Dermis microvascular lymphatic vessel endothelial cell (primary cell): Measurements from ENCODE around the gene RFX4. TPM values are rescaled to one million over a fixed set of nuclear protein-coding genes. Genes with fewer than 3 reads are reported as not detected.

Experiments used
- DNase-seq, 2 donors: peaks; one replicate each; pipeline versions ENCODE4 v3.0.0 to v3.0.0-alpha.2; 2010; ENCODE audit warnings: low read depth in 2 of 2
- total RNA-seq: library from RNA; depleted of rRNA; stranded (reverse); fragments of >200 nt; gene quantifications from 2 replicates; pipeline ENCODE4 v1.2.1, GENCODE V29; 2014

Gene RFX4
- total RNA-seq, 1 donor from 2014 or later, result not detected

- peak in 1 of 2 donors; percentile 6 for DNase-seq
Measured at GRCh38 chr12:106760184-106760531, 177.4 kb downstream of the RFX4 start.

- DNase-seq, result no peak
Measured at GRCh38 chr12:106764220-106764619, 181.4 kb downstream of the RFX4 start.

GRCh38 chr12:106764738-106765137, 181.9 kb downstream of the RFX4 start:
- peak in 1 of 2 donors; percentile 8 for DNase-seq

- peak; percentile 6 to 72 for DNase-seq
Measured at GRCh38 chr12:106766393-106766826, 183.6 kb downstream of the RFX4 start.

- DNase-seq, result no peak
Measured at GRCh38 chr12:106767206-106767605, 184.4 kb downstream of the RFX4 start.

GRCh38 chr12:106767954-106768822, 185.4 kb downstream of the RFX4 start:
- no peak for DNase-seq

- DNase-seq, result no peak
Measured at GRCh38 chr12:106769078-106769477, 186.3 kb downstream of the RFX4 start.

GRCh38 chr12:106769546-106769945, 186.7 kb downstream of the RFX4 start:
- DNase-seq, result no peak

- DNase-seq, result peak; percentile 29 to 39
Measured at GRCh38 chr12:106771425-106771824, 188.6 kb downstream of the RFX4 start.

GRCh38 chr12:106773286-106774004, 190.6 kb downstream of the RFX4 start:
- DNase-seq, result no peak

GRCh38 chr12:106774005-106774807, 191.4 kb downstream of the RFX4 start, which contains the start of gene RIC8B:
Gene RIC8B, plus strand, starts transcription at chr12:106774682. Its CDS starts 64 bp downstream, at chr12:106774746.
- peak; percentile 98 to 99 for DNase-seq

- DNase-seq, result no peak
Measured at GRCh38 chr12:106774808-106775524, 192.2 kb downstream of the RFX4 start.

GRCh38 chr12:106776897-106777296, 194.1 kb downstream of the RFX4 start:
- no peak for DNase-seq

GRCh38 chr12:106780010-106780631, 197.3 kb downstream of the RFX4 start:
- peak in 1 of 2 donors; percentile 14 for DNase-seq

GRCh38 chr12:106782619-106783018, 199.8 kb downstream of the RFX4 start:
- DNase-seq, result no peak

- no peak for DNase-seq
Measured at GRCh38 chr12:106783515-106783914, 200.7 kb downstream of the RFX4 start.

GRCh38 chr12:106790020-106790419, 207.2 kb downstream of the RFX4 start:
- no peak for DNase-seq

GRCh38 chr12:106791531-106791930, 208.7 kb downstream of the RFX4 start:
- peak; percentile 34 to 67 for DNase-seq

- DNase-seq, result no peak
Measured at GRCh38 chr12:106794369-106794768, 211.6 kb downstream of the RFX4 start.

GRCh38 chr12:106801167-106801708, 218.4 kb downstream of the RFX4 start:
- no peak for DNase-seq
